IPS-20b (cell line): ENCODE results near the gene ZNF740.

Experiments used
- H3K27ac ChIP-seq: one replicate; pipeline ENCODE4 v1.5.1; 2013; ENCODE audit warnings: low read length
- H3K27me3 ChIP-seq: 2 replicates; pipeline ENCODE4 v1.6.1; 2013; ENCODE audit warnings: mild to moderate bottlenecking, low read length, inconsistent platforms; ENCODE audit not compliant: insufficient read depth
- H3K36me3 ChIP-seq: 2 replicates; pipeline ENCODE4 v1.6.1; 2013; ENCODE audit warnings: low read depth, mild to moderate bottlenecking, inconsistent platforms, low read length, moderate library complexity; ENCODE audit not compliant: insufficient read depth
- H3K4me1 ChIP-seq: 2 replicates; pipeline ENCODE4 v1.6.1; 2013; ENCODE audit warnings: mild to moderate bottlenecking, control low read depth, inconsistent platforms, low read length, moderate library complexity; ENCODE audit not compliant: insufficient read depth
- H3K4me3 ChIP-seq: 2 replicates; pipeline ENCODE4 v1.5.1; 2013; ENCODE audit warnings: mild to moderate bottlenecking, low read length, inconsistent platforms
- H3K9ac ChIP-seq: 2 replicates; pipeline ENCODE4 v1.6.1; 2013; ENCODE audit warnings: low read depth, mild to moderate bottlenecking, inconsistent platforms, low read length, moderate library complexity
- H3K9me3 ChIP-seq: 2 replicates; pipeline ENCODE4 v1.6.1; 2013; ENCODE audit warnings: mild to moderate bottlenecking, low read depth, low read length, inconsistent platforms; ENCODE audit not compliant: insufficient read depth

The ZNF740 gene

DNA sequence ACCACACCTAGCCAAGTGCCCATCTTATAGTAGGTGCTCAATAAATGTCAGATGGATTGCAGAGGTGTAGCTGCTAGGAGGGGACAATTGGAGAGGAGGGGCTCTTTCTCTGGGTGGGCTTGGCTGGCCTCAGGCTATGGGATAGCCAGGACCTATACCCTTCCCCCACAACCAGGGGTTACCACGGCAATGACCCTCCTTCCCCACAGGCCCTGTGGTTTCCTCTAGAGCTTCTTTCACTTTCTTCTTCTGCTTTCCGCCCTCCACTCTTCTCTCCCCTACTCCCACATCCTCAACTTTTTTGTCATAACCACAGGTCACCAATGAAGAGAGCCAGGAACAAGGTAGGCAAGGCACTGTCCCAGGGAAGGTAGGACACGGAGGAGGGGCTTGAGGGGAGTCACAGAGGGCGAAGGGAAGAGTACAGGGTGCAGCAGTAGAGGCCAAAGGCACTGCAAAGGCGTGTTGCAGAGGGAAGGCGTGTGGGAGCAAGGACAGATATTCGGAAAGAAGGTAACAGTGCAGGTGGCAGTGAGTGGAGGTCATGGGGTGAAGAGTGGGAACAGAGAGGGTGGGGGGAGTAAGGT lies 28.4 kb downstream of the ZNF740 start:
- H3K4me1 ChIP-seq, result peaks cover 8% of the 10 kb centered on the region; the same call in 1 of the 2 replicates
- no peaks in the 10 kb centered on the region for H3K9me3 ChIP-seq
- H3K36me3 ChIP-seq, result peaks cover 37% of the 10 kb centered on the region
- no peak overlapping the region for H3K9ac ChIP-seq
- no peak overlapping the region for H3K27ac ChIP-seq
- H3K4me3 ChIP-seq, result no peak overlapping the region
- H3K27me3 ChIP-seq, result no peaks in the 10 kb centered on the region

DNA sequence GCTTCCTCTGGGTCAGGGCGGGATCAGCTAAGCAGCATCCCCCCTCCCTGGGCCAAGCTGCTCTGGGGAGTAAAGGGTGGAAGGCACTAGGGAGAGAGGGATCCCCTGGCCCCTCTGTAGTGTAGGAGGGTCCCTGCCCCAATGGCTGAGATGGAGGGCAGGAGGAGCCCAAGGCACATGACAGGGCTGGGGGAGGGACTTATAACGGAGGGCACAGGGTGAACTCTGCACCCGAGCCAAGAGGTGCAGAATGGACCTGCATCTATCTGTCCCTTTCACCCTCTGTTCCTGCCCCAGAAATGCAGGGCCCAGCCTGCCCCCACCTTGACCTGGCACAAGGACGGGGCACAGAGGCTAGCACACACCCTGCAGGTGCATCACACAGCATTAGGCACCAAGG lies 30.3 kb downstream of the ZNF740 start:
- H3K4me1 ChIP-seq, result peaks cover 26% of the 10 kb centered on the region
- H3K27me3 ChIP-seq, result no peaks in the 10 kb centered on the region
- H3K4me3 ChIP-seq, result no peak overlapping the region
- H3K27ac ChIP-seq, result no peak overlapping the region
- no peak overlapping the region for H3K9ac ChIP-seq
- H3K9me3 ChIP-seq, result no peaks in the 10 kb centered on the region
- peaks cover 53% of the 10 kb centered on the region for H3K36me3 ChIP-seq

DNA sequence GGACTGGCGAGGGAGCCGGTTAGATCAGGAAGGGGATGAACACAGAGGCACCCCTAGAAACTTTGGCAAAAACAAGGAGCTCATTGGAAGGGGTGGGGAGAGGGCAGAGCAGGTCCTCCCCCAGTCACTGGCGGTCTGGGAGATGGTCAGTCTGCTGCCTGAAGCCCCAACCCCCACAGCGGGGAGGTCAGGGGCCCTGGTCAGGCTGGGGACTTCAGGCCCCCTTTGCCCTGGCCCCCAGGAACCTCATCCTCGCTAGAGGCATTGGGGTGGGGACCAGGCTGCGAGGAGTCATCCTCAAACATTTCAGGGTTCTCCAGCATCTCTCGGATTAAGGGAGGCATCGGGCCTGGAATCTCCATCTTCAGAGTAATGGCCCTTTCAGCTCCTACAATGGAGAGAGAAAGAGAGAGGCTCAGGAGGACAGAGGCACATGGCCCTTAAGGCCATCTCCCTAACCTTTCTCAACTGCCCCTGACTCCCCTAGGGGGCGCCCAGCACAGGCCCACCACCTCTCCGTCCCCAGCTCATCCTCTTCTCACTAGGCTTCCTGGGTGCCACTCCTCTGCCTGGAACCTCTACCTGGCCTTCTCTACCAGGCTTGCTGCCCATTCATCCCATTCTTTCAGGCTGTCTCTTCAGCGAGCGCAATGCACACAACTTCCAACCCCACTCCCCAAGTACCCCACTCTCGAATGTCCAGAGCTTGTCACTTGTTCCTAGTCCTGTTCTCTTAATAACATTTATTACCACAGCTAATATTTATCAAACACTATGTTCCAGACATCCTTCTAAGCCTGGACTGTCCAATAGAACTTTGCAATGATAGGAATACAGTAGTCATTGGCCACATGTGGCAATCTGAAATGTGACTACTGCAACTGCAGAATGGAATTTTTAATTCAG lies 31.2 kb downstream of the ZNF740 start:
- Histone ChIP-seq H3K27ac (no peak overlapping the region), H3K4me3 (no peak overlapping the region), H3K9me3 (no peaks in the 10 kb centered on the region), H3K9ac (no peak overlapping the region), H3K27me3 (no peaks in the 10 kb centered on the region), H3K36me3 (peaks cover 53% of the 10 kb centered on the region), H3K4me1 (peaks cover 35% of the 10 kb centered on the region)

DNA sequence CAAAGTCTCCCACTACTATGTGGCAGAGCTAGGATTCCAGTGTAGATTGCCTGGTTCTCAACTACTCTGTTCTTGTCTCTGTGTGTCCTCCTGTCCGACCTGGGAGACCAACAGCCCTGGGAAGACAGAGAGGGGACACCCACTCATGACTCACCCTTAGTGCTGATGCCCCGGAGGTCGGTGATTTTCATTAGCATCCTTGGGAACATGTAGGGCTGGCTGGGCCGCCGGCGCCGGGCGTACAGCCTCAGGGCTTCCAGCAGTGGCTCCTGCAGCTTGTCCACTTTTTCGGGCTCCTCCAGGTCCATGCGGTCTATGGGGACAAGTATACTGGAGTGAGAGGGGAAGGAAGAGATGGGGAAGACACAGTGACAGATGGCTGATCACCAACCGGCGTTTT lies 32.4 kb downstream of the ZNF740 start:
- Histone ChIP-seq H3K4me1 (peaks cover 39% of the 10 kb centered on the region), H3K27me3 (peaks cover 8% of the 10 kb centered on the region), H3K9me3 (no peaks in the 10 kb centered on the region), H3K4me3 (no peak overlapping the region), H3K27ac (no peak overlapping the region), H3K36me3 (peaks cover 53% of the 10 kb centered on the region), H3K9ac (no peak overlapping the region)

DNA sequence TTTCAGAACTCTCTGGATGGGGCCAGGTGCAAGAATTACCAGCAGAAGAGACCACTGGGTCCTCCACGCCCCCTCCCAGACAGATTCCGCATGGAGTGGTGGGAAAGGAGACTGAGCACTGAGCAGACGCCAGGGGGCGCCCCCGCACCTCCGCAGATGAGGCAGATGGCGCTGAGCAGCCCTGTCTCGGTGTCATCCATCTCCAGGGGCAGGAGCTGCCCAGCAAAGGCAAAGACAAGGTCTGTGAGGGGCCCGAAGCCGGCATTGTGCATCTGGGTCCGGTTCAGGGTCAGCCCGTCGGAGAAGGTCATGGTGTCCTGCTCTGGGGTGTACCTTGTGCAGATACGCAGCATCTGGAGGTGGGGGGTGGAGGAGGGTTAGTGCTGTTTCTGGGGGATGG lies 32.8 kb downstream of the ZNF740 start:
- H3K36me3 ChIP-seq, result peaks cover 53% of the 10 kb centered on the region
- peaks cover 12% of the 10 kb centered on the region for H3K27me3 ChIP-seq
- H3K9me3 ChIP-seq, result no peaks in the 10 kb centered on the region
- H3K9ac ChIP-seq, result no peak overlapping the region; the same call in 1 of the 2 replicates
- no peak overlapping the region for H3K27ac ChIP-seq
- no peak overlapping the region for H3K4me3 ChIP-seq
- peaks cover 43% of the 10 kb centered on the region for H3K4me1 ChIP-seq

DNA sequence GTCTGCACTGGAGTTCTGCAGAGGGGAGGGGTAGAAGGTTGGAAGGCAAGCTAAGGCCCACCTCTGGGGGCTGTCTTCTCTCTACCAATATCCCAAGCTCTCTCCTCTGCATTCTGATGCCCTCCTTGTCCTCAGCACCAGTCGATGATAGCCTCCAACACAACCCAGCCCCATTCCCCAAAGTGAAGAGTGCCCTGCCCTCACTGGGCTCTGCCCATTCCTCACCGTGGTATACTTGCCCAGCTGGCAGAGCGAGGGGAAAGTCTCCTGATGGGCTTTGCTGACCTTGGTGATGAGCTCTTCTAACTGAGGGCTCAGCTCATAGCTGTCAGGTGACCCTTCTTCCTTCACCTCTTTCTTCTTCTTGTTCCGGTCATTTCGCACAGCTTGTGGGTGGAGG lies 33.7 kb downstream of the ZNF740 start:
- Histone ChIP-seq H3K4me1 (peaks cover 45% of the 10 kb centered on the region), H3K27ac (no peak overlapping the region), H3K36me3 (peaks cover 53% of the 10 kb centered on the region)

DNA sequence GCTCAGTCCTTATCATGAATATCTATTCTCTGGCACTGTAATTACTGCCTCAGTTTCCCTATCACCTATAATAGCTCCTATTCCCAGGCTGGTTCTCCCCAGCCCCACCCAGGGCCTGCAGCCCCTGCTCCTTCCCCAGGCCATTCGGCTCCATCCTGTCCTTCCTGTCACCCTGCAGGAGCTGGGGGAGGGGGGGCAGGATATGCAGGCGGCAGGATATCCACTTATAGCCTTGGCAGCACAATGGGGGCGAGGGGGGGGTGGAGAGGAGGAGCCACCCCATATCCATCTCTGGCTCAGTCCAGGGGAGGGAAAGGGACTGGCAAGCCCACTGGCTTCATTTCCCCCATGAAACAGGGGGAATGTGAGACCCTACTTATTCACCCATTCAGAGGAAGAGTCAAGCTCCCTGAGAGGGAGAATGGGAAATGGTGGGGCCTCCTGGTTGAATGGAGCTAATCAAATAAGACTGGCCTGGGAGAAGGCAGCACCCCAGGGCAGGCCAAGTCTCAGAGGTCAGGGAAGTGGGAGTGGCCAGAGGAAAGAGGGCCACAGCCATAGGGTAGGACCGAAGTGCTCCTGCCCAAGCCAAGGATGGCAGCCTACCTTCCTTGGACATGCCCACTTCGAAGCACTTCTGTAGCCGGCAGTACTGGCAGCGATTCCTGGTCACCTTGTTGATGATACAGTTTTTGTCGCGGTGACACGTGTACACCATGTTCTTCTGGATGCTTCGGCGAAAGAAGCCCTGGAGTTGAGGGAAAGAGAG lies 34.3 kb downstream of the ZNF740 start:
- no peak overlapping the region for H3K4me3 ChIP-seq
- no peaks in the 10 kb centered on the region for H3K9me3 ChIP-seq
- peaks cover 53% of the 10 kb centered on the region for H3K36me3 ChIP-seq
- H3K9ac ChIP-seq, result no peak overlapping the region
- H3K4me1 ChIP-seq, result peaks cover 48% of the 10 kb centered on the region
- peaks cover 26% of the 10 kb centered on the region for H3K27me3 ChIP-seq
- no peak overlapping the region for H3K27ac ChIP-seq

More for the DNA sequence above, 33.7 kb downstream of the ZNF740 start:
- Histone ChIP-seq H3K9me3 (no peaks in the 10 kb centered on the region), H3K27me3 (peaks cover 20% of the 10 kb centered on the region), H3K9ac (no peak overlapping the region), H3K4me3 (no peak overlapping the region)

DNA sequence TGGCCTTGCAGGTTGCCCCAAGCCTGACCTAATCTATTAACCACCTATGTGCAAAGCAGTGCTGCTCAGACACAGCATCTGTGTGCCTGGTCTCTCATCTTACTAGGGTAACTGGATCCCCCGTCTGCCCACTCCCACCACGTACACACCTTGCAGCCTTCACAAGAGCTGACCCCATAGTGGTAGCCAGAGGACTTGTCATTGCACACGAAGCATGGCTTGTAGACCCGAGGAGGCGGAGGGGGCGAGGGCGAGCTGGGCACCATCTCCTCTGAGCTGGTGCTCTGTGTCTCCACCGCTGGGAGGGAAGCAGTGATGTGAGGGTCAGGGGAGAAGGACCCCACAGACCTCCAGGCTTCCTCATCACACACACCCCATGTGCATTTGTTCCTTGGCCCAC lies 35.0 kb downstream of the ZNF740 start:
- no peak overlapping the region for H3K9ac ChIP-seq
- H3K4me1 ChIP-seq, result peaks cover 48% of the 10 kb centered on the region

DNA sequence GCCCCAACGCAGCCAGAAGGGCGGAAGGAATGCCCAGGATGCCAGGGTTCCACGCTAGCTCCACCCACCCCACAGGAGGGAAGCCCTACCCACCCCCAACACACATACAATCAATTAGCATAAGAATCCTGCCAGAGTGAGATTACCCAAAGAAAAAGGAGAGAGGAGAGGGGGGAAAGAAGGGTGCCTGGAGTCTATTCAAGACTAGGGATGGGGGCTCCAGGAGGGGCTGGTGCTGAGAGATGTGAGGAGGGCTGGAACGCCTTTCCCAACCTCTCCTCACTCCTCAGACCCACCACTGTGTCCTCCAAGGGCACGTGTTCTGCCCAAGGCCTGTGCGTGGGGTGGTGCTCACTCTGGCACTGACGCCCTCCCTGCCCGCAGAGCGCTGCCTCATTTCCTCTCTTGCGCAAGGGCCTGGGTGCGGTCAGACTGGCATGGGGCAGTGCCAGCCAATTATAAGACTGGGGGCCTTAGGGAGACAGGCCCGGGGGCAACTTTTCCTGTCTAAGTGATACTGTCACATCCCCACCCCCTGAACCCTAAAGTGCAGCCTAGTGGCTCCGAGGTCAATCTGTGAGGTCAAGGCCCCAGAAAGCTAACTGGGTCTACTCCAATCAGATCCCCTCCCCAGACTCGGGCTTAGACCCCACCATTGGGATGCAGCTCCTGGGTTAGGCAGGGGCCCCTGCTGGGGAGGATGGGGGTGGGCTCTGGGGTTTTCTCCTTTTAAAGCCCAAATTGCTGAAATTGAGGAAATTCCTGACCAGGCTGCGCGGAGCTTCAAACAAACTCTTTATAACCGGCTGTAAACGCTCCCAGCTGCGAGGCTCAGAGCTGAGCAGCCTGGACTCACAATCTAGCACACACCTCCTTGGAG lies 36.8 kb downstream of the ZNF740 start:
- Histone ChIP-seq H3K27ac (peak overlapping the region; percentile 73), H3K4me1 (peaks cover 50% of the 10 kb centered on the region), H3K36me3 (peaks cover 30% of the 10 kb centered on the region), H3K4me3 (peak overlapping the region; percentile 71), H3K9me3 (no peaks in the 10 kb centered on the region), H3K9ac (peak overlapping the region; percentile 61; the same call in 1 of the 2 replicates), H3K27me3 (peaks cover 32% of the 10 kb centered on the region)

More for the DNA sequence above, 35.0 kb downstream of the ZNF740 start:
- H3K27ac ChIP-seq, result no peak overlapping the region
- peaks cover 48% of the 10 kb centered on the region for H3K36me3 ChIP-seq
- no peaks in the 10 kb centered on the region for H3K9me3 ChIP-seq
- peaks cover 31% of the 10 kb centered on the region for H3K27me3 ChIP-seq
- H3K4me3 ChIP-seq, result no peak overlapping the region

DNA sequence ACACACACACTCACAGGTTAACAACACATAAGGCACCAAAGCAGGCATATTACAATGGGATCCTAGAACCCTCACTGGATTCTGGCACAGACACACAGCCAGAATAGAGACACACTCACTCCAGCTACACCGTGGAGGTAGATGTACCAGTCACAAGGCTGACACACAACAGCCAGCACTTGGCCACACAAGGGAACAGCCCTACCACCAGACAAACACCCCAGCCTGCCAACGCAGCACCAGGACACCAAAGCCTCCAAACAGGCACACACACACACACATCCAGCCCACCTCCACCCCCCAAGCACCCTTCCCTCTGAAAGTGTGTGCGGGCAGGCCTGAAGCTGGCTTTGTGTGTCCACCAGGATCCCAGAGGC lies 37.4 kb downstream of the ZNF740 start:
- peak overlapping the region; percentile 71 for H3K4me3 ChIP-seq

More for the DNA sequence above, 37.4 kb downstream of the ZNF740 start:
- H3K4me1 ChIP-seq, result peaks cover 56% of the 10 kb centered on the region
- peak overlapping the region; percentile 61; the same call in 1 of the 2 replicates for H3K9ac ChIP-seq
- H3K27ac ChIP-seq, result peak overlapping the region; percentile 73
- H3K36me3 ChIP-seq, result peaks cover 23% of the 10 kb centered on the region
- no peaks in the 10 kb centered on the region for H3K9me3 ChIP-seq
- H3K27me3 ChIP-seq, result peaks cover 32% of the 10 kb centered on the region
